ENCODE data around the gene SLC38A4.

Gene SLC38A4

GRCh38 chr12:46835785-46836184 is 10.0 kb upstream of the SLC38A4 start:
- DNase-seq (ENCODE audit: low read depth): no peak
- H3K4me3 ChIP-seq (replicated peaks; ENCODE audit: low read depth, low read length): no peak overlapping the region

GRCh38 chr12:46832130-46832704 is 6.4 kb upstream of the SLC38A4 start:
- H3K4me3 ChIP-seq (replicated peaks; ENCODE audit: low read depth, low read length): no peak overlapping the region

More at GRCh38 chr12:46835785-46836184, 10.0 kb upstream of the SLC38A4 start:
- TF ChIP-seq CTCF (IDR thresholded peaks at IDR 0.05; ENCODE audit: low read length, missing control alignments): no peak

GRCh38 chr12:46831335-46832129 is 5.7 kb upstream of the SLC38A4 start:
- no peak for DNase-seq (ENCODE audit: low read depth)
- no peak for TF ChIP-seq CTCF (IDR thresholded peaks at IDR 0.05; ENCODE audit: low read length, missing control alignments)
- peak overlapping the region; percentile 36 for H3K4me3 ChIP-seq (replicated peaks; ENCODE audit: low read depth, low read length)

More at GRCh38 chr12:46832130-46832704, 6.4 kb upstream of the SLC38A4 start:
- no peak for TF ChIP-seq CTCF (IDR thresholded peaks at IDR 0.05; ENCODE audit: low read length, missing control alignments)
- DNase-seq (ENCODE audit: low read depth): no peak

- TF ChIP-seq CTCF (IDR thresholded peaks at IDR 0.05; ENCODE audit: low read length, missing control alignments): no peak
- peak overlapping the region; percentile 36 for H3K4me3 ChIP-seq (replicated peaks; ENCODE audit: low read depth, low read length)
- no peak for DNase-seq (ENCODE audit: low read depth)
These were observed 5.0 kb upstream of the SLC38A4 start for GRCh38 chr12:46830731-46831334.

- DNase-seq (ENCODE audit: low read depth): no peak
- TF ChIP-seq CTCF (IDR thresholded peaks at IDR 0.05; ENCODE audit: low read length, missing control alignments): no peak
These were observed 1.1 kb downstream of the SLC38A4 start for GRCh38 chr12:46824709-46825108.

GRCh38 chr12:46818642-46819041 is 7.2 kb downstream of the SLC38A4 start:
- no peak for DNase-seq (ENCODE audit: low read depth)
- H3K4me3 ChIP-seq (replicated peaks; ENCODE audit: low read depth, low read length): no peak overlapping the region
- TF ChIP-seq CTCF (IDR thresholded peaks at IDR 0.05; ENCODE audit: low read length, missing control alignments): no peak

More at GRCh38 chr12:46824709-46825108, 1.1 kb downstream of the SLC38A4 start:
- no peak overlapping the region for H3K4me3 ChIP-seq (replicated peaks; ENCODE audit: low read depth, low read length)
